Hepatocyte (in vitro differentiated cells): ENCODE measurements around the gene ZMYND8. TPM values are rescaled to one million over a fixed set of nuclear protein-coding genes. Genes with fewer than 3 reads are reported as not detected.

Experiments
- DNase-seq: peaks from one replicate; pipeline ENCODE4 v3.0.0-alpha.2; 2016; ENCODE audit warnings: low spot score
- H2AFZ ChIP-seq: fragments of 200-600 bp; sonication (generic); 2 replicates; pipeline ENCODE4 v1.6.0; 2016; ENCODE audit warnings: antibody characterized with exemption, mild to moderate bottlenecking
- H3K27ac ChIP-seq: fragments of 200-600 bp; sonication (generic); 2 replicates; pipeline ENCODE4 v1.5.1; 2016; ENCODE audit warnings: mild to moderate bottlenecking
- H3K27me3 ChIP-seq: fragments of 200-600 bp; sonication (generic); 2 replicates; pipeline ENCODE4 v1.6.1; 2016
- H3K36me3 ChIP-seq: fragments of 200-600 bp; sonication (generic); replicated peaks from 2 replicates; pipeline ENCODE4 v1.5.1; 2016; ENCODE audit warnings: low read depth; ENCODE audit not compliant: insufficient read depth
- H3K4me1 ChIP-seq: fragments of 200-600 bp; sonication (generic); 2 replicates; pipeline ENCODE4 v1.5.1; 2016; ENCODE audit warnings: mild to moderate bottlenecking, moderate library complexity; ENCODE audit not compliant: insufficient read depth
- H3K4me2 ChIP-seq: fragments of 200-600 bp; sonication (generic); 2 replicates; pipeline ENCODE4 v1.6.0; 2016
- H3K4me3 ChIP-seq: fragments of 200-600 bp; sonication (generic); 2 replicates; pipeline ENCODE4 v1.5.1; 2016; ENCODE audit warnings: mild to moderate bottlenecking
- H3K79me2 ChIP-seq: fragments of 200-600 bp; sonication (generic); 2 replicates; pipeline ENCODE4 v1.6.0; 2017; ENCODE audit warnings: mild to moderate bottlenecking
- H3K9me2 ChIP-seq: fragments of 200-600 bp; sonication (generic); replicated peaks from 2 replicates; pipeline ENCODE4 v1.6.0; 2017; ENCODE audit warnings: mild to moderate bottlenecking; ENCODE audit not compliant: insufficient read depth
- H3K9me3 ChIP-seq: fragments of 200-600 bp; sonication (generic); 2 replicates; pipeline ENCODE4 v1.5.1; 2016; ENCODE audit warnings: low read depth, mild to moderate bottlenecking
- H4K20me1 ChIP-seq: fragments of 200-600 bp; sonication (generic); 2 replicates; pipeline ENCODE4 v1.6.0; 2016; ENCODE audit warnings: mild to moderate bottlenecking; ENCODE audit not compliant: insufficient read depth, poor library complexity, severe bottlenecking
- EZH2 ChIP-seq: fragments of 200-600 bp; sonication (generic); IDR thresholded peaks from 2 replicates; pipeline ENCODE4 v1.6.1; 2016; ENCODE audit warnings: antibody characterized with exemption, mild to moderate bottlenecking, borderline replicate concordance
- EZH2phosphoT487 ChIP-seq: fragments of 200-600 bp; sonication (generic); IDR thresholded peaks from one replicate; pipeline ENCODE4 v1.6.1; 2018; ENCODE audit warnings: antibody characterized with exemption, mild to moderate bottlenecking, low read depth, moderate library complexity; ENCODE audit not compliant: unreplicated experiment, severe bottlenecking
- WGBS: methylation state at CpG from one replicate; pipeline ENCODE4 v1.1.6; 2016; ENCODE audit warnings: low lambda C conversion rate; ENCODE audit errors: missing lambda C conversion rate; 5-methylcytosine and 5-hydroxymethylcytosine counted together
- polyA plus RNA-seq: library from polyadenylated mRNA; unstranded; fragments of >200 nt; fragmentation: Nextera tagmentation; extraction: Ambion mirVana; gene quantifications from 2 replicates; pipeline ENCODE4 v1.2.1, GENCODE V29; 2016
- total RNA-seq: library from RNA; depleted of rRNA; stranded (reverse); fragments of >200 nt; gene quantifications from 2 replicates; pipeline ENCODE4 v1.2.3, GENCODE V29; 2014
- TF ChIP-seq, protein P1 (sequence below): fragments of 200-600 bp; sonication (generic); IDR thresholded peaks from 2 replicates; pipeline ENCODE4 v1.5.1; 2016; ENCODE audit warnings: antibody characterized with exemption, mild to moderate bottlenecking; ENCODE audit not compliant: poor library complexity

Gene ZMYND8
- total and polyA plus RNA-seq, 2 experiments from 2014 or later, result 30.3 to 34.3 TPM

DNA sequence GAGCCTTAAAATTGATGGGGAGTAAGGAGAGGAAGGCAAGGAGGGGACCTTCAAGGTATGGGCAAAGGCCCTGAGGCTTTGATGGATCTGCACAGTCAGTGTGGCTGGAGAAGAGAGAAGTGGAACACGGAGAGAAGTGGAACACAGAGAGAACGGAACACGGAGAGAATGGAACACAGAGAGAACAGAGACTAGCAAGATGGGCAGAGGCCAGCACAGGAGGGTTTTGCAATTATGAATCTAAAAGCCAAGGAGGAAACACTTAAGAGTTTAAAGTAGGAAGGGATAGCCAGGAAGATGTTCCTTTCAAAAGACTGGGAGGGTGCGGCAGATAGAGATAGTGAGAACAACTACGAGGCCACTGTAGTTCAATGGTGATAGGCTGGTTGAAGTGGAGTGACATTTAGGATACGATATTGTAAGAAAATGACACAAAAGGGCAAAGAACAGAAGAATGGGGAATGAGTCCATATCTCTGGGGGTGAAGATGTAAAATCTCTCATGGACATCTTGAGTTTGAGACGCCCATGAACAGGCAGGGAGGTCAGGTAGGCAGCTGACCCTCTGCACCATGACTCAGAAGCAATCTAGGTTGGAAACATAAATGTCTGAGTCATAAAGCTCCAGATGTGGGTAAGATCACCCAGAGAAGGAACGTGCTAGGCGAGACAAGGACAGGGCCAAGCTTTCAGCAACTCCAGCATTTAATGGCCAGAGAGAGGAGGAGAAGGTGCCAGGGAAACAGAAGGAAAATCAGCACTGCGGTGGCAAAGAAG, 25.4 kb downstream of the ZMYND8 start:
- H3K4me3 ChIP-seq, result no peak overlapping the region
- H3K36me3 ChIP-seq, result no peaks in the 10 kb centered on the region
- TF ChIP-seq, protein P1, sequence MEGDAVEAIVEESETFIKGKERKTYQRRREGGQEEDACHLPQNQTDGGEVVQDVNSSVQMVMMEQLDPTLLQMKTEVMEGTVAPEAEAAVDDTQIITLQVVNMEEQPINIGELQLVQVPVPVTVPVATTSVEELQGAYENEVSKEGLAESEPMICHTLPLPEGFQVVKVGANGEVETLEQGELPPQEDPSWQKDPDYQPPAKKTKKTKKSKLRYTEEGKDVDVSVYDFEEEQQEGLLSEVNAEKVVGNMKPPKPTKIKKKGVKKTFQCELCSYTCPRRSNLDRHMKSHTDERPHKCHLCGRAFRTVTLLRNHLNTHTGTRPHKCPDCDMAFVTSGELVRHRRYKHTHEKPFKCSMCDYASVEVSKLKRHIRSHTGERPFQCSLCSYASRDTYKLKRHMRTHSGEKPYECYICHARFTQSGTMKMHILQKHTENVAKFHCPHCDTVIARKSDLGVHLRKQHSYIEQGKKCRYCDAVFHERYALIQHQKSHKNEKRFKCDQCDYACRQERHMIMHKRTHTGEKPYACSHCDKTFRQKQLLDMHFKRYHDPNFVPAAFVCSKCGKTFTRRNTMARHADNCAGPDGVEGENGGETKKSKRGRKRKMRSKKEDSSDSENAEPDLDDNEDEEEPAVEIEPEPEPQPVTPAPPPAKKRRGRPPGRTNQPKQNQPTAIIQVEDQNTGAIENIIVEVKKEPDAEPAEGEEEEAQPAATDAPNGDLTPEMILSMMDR, result no peak
- TF ChIP-seq EZH2phosphoT487, result no peak
- no peak for TF ChIP-seq EZH2
- H2AFZ ChIP-seq, result no peak overlapping the region
- 79% methylated on average over 10 of the region's 10 CpGs for WGBS
- peak; percentile 74 for DNase-seq
- peaks cover 94% of the 10 kb centered on the region for H3K79me2 ChIP-seq
- H3K27me3 ChIP-seq, result no peaks in the 10 kb centered on the region
- H3K4me1 ChIP-seq, result peaks cover 59% of the 10 kb centered on the region
- H3K4me2 ChIP-seq, result peak overlapping the region; percentile 5
- H3K9me3 ChIP-seq, result no peaks in the 10 kb centered on the region
- peak overlapping the region; percentile 76 for H3K27ac ChIP-seq
- H3K9me2 ChIP-seq, result no peaks in the 10 kb centered on the region
- peaks cover 3% of the 10 kb centered on the region for H4K20me1 ChIP-seq

DNA sequence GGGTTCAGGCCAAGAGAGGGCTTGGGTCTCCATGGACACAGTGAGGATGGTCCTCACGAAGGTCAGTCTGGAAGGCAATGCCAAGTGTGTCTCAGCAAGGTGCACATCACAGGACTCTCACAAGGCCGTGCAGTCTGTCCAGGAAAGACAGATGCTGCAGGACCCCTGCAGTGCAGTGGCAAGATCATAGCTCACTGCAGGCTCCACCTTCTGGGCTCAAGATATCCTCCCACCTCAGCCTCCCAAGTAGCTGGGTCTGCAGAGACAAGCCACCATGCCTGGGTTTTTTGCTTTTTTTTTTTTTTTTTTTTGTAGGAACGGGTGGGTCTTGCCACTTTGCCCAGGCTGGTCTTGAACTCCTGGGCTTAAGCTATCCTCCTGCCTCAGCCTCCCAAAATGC, 26.4 kb downstream of the ZMYND8 start:
- WGBS, result 85% methylated on average over 3 of the region's 3 CpGs
- H3K9me2 ChIP-seq, result no peaks in the 10 kb centered on the region
- H3K4me2 ChIP-seq, result no peak overlapping the region
- peaks cover 48% of the 10 kb centered on the region for H3K4me1 ChIP-seq
- no peaks in the 10 kb centered on the region for H3K36me3 ChIP-seq
- H4K20me1 ChIP-seq, result peaks cover 3% of the 10 kb centered on the region
- peaks cover 94% of the 10 kb centered on the region for H3K79me2 ChIP-seq
- H3K27ac ChIP-seq, result peak overlapping the region; percentile 76
- H3K4me3 ChIP-seq, result no peak overlapping the region
- DNase-seq, result no peak
- H3K27me3 ChIP-seq, result no peaks in the 10 kb centered on the region
- TF ChIP-seq EZH2phosphoT487 (no peak), EZH2 (no peak)
- TF ChIP-seq, protein P1, result no peak
- H2AFZ ChIP-seq, result no peak overlapping the region
- no peaks in the 10 kb centered on the region for H3K9me3 ChIP-seq

DNA sequence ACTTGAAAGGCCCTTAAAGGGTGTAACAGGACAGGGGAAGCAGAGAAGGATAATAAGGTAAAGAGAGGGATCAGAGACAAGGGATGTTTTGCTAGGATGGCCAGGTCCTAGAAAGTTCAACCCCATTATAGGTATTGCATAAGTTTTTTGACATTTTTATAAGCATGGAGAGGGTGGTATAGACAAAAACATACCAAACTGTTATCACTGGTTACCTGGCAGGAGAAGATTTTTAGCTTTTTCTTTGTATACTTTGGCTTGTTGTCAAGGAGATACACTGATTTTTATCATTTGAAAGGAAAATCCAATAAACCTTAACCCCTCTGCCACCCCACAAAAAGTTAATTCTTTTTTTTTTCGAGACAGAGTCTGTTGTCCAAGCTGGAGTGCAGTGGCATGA, 28.4 kb downstream of the ZMYND8 start:
- H3K27me3 ChIP-seq, result no peaks in the 10 kb centered on the region
- no peak overlapping the region for H3K4me3 ChIP-seq
- peaks cover 3% of the 10 kb centered on the region for H4K20me1 ChIP-seq
- TF ChIP-seq EZH2, result no peak
- TF ChIP-seq, protein P1, result no peak
- TF ChIP-seq EZH2phosphoT487, result no peak
- no peak overlapping the region for H2AFZ ChIP-seq
- 57% methylated on average over 1 of the region's 1 CpG for WGBS
- no peaks in the 10 kb centered on the region for H3K9me3 ChIP-seq
- H3K27ac ChIP-seq, result peak overlapping the region; percentile 76
- H3K36me3 ChIP-seq, result no peaks in the 10 kb centered on the region
- DNase-seq, result no peak
- peaks cover 99% of the 10 kb centered on the region for H3K79me2 ChIP-seq
- peaks cover 33% of the 10 kb centered on the region for H3K4me1 ChIP-seq
- no peaks in the 10 kb centered on the region for H3K9me2 ChIP-seq
- H3K4me2 ChIP-seq, result no peak overlapping the region
